GM18508 (cell line): Measurements from ENCODE around the gene NMD3.

Experiments
- ATAC-seq: cut with Tn5 transposase; IDR thresholded peaks from one replicate; pipeline ENCODE4 v1.9.1; 2021; ENCODE audit warnings: moderate number of reproducible peaks; ENCODE audit not compliant: insufficient read depth, unreplicated experiment

NMD3 gene

DNA sequence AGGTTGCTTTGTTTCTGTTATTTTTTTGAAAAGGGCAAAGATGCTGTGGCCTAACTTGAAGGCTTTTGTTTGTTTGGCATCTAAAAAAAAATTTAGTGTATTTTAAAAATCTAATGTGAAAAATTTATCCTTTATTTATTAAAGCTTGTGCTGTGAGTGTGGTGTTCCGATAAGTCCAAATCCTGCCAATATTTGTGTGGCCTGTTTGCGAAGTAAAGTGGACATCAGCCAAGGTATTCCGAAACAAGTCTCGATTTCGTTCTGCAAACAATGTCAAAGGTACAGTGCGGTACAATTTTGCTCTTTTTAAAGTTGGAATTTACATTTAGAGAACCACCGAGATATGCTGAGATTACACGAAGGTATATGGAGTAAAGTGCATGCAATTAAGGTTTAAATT, 3.7 kb downstream of the NMD3 start:
- ATAC-seq = no peak

DNA sequence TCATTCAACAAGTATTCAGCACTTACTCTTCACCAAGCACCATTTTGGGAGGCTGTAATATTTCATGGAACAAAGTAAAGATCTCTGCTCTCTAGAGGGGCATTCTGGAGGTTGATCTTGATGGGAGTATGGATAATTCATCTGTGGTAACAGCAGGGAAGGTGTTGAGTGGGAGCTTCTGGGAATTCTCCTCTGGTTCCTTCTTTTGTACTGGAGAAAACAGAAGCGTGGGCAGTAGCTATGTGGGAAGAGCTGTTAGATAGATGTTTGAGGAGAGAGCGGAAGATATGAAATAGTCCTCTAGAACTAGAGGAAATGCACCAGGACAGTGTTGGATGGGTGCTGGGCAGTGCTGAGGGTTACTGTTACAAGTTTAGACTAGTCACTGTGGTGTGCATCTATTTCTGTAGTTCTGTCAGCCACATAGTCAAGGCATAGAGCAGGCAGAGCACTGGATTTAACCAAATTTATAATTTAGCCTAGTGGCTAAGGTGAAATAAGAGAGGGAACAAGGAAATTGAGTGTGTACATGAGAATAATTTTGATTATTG, 9.6 kb downstream of the NMD3 start:
- ATAC-seq = no peak

DNA sequence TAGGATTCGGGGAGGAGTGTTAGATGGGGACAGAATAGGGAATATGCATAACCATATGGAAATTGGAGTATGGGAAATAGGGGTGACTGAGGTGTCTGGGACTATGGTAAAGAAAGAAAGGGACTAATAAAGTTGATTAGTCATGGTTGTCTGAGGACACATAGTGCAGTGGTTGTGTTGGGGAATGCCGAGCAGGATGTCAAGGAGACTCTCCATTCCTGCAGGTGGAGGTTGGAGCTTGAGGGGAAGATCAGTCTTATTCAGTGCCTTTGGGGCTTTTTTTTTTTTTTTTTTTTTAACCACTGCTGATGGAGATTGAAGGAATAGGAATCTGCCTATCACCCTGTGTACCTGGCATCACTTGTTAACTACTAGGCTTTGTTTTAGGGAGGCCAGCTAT, 10.8 kb downstream of the NMD3 start:
- no peak for ATAC-seq

DNA sequence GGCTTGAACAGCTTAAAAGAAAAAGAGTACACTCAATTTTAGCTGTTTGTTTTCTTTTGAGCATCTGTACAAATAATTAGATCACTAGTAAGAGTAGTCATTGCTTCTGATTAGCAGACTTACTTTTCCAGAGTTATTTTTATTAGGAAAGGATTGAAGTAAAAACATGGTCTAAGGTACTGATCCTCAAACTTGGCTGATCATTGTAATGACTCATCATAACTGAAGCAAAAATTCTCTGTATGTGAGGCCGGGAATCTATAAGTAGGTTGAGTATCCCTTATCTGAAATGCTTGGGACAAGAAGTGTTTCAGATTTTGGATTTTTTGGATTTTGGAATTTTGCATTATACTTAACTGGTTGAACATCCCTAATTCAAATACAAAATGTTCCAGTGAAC, 12.4 kb downstream of the NMD3 start:
- no peak for ATAC-seq

DNA sequence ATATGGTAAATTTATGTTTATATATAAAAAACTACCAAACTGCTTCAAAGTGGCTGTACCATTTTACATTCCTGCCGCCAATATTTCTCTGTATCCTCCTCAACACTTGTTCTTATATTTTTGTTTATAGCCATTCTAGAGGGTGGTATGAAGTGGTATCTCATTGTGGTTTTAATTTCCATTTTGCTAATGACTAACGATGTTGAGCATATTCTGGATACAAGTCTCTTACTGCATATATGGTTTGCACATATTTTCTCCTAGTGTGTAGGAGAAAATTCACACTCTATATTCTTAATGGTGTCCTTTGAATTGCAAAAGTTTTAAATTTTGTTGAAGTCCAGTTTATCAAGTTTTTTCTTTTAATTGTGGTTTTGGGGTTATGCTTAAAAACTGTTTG, 15.1 kb downstream of the NMD3 start:
- ATAC-seq = no peak

DNA sequence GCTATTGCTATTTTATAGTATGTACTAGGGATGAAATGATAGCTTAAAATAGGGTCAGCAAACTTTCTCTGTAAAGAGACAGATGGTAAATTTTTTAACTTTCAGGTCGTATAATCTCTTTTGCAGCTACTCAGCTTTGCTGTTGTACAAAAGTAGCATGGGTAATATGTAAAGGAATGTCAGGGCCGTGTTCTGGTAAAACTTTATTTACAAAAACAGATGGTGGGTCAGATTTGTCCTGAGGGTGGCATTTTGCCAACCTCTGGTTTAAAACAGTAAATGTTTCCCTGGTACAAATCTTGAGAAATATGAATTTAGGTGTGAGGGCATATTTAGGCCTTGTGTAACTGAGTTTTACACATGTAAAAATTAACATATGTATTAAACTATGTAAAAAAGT, 18.6 kb downstream of the NMD3 start:
- ATAC-seq = no peak

DNA sequence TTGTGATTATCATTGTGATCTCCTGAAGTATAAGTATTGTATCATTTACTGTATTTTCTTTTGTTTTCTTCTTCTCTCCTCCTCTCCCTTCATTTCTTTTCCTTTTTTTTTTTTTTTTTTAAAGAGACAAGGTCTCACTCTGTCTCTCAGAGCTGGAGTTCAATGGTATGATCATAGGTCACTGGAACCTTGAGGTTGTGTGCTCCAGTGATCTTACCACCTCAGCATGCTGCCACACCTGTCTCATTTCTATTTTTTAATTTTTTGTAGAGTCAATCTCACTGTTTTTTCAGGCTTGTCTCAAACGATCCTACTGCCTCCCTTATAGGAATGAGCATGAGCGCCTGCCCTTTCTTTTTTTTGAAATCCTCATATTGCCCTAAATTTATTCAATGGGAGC, 23.4 kb downstream of the NMD3 start:
- ATAC-seq = no peak

DNA sequence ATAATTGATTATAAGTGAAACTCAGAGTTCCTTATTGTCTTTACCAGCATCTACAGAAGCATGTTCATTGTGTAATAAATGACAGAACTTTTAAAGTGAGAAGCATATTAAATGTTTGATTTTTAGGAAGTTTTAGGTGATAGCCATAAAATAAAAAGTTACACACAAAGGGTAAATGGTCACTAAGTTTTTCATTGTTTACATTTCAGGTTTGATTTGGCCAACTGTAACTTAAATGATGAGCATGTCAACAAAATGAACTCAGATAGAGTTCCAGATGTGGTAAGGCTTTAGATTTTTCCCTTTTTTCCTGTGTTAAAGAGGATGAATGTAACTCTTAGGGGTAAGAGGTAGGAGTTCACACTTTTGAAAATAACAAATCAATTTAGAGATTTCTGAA, 25.9 kb downstream of the NMD3 start:
- no peak for ATAC-seq

DNA sequence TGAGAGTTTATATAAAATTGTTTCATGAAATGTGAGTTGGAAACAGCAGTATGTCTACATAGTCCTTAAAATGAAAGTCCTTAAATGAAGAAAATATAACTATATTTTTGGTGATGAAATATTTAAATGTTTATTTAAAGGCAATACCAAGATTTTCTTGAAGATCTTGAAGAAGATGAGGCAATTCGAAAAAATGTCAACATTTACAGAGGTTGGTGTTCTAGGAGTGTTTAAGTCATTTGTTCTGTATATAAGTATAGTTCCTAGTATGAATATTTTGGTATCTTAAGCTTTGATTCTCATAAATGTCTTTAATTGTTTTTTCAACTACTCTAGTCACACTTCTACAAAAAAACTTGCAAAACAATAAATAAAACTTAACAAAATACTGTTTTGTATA, 29.0 kb downstream of the NMD3 start:
- no peak for ATAC-seq

DNA sequence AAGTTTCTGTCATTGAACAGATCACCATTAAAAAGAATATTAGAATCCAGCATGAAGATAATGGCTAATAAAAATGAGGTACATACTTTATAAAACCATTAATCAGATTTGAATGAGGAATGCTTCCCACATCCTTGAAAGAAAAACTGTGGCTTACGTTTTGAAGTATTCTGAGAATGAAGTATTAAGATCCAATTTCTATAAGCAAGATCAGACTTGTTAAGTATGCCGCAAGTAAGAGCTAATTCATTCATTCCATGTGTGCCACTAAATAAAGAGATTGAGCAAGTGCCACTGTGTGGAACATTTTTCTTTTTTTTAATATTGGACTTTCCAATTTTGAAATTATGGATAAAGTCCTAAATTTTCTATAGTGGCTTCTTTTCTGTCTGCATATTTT, 30.6 kb downstream of the NMD3 start:
- ATAC-seq = no peak

DNA sequence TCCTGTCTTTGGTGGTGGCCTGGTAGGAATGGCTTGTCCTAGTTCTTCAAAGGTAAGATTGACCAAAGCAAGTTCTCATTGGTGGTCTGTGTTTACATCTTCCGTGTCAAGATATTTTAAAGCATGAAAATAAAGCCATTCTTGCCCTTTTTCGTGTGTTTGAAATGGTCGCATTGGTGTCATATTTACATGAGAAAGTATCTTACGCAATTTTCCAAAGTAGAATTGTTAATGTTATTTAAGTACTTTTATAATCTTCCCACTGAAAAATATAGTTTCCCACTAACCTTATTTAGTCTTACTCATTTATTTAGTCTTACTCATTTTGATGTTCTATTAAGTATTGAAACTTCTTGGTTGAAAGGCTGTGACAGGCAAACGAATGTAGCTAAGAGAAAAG, 31.0 kb downstream of the NMD3 start:
- no peak for ATAC-seq

DNA sequence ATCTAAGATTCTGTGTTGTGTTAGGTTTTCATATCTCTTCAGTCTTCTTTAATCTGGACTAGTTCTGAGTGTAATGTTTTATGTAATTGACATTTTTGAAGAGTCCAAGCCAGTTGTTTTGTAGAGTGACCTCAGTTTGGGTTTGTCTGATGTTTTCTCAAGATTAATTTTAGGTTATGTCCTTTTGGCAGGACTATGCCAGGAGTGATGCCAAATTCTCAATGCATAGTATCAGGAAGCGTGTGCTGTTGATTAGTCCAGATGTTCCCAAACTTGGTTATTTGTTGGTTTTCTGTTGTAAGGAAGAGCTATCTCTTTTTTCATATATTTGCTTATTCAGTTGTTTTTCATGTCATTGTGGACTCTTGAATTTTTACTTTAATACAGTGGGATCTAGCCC, 32.6 kb downstream of the NMD3 start:
- ATAC-seq = no peak

DNA sequence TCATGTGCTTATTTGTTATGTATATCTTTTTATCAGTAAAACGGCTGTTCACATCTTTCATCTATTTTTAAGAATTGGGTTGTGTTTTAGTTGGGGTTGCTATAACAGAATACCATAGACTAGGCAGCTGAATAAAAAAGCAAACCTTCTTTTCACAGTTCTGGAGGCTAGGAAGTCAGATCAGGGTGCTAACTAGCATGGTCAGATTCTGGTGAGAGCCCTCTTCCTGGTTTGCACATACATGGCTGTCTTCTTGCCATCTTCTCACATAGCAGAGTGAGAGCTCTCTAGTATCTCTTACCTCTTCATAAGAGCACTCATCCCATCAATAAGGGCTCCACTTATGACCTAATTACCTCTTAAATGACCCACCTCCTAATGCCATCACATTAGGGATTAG, 33.8 kb downstream of the NMD3 start:
- no peak for ATAC-seq

DNA sequence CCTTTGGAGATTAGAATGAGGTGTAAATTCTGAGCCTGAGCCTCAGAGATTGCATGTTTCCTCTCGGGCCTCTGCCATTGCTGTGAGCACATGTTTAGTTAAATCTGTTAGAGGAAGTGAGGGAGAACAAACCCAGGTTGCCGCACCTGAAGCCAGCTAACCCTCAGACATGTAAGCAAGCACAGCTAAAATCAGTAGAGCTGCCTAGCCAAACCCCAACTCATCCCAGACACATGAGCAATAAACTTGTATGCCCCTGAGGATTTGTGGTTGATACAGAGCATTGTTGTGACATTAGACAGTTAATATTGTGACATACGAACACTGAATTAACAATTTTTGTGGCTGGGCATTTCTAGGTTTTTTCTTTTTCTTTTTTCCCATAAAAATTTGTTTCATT, 41.9 kb downstream of the NMD3 start:
- ATAC-seq = no peak

DNA sequence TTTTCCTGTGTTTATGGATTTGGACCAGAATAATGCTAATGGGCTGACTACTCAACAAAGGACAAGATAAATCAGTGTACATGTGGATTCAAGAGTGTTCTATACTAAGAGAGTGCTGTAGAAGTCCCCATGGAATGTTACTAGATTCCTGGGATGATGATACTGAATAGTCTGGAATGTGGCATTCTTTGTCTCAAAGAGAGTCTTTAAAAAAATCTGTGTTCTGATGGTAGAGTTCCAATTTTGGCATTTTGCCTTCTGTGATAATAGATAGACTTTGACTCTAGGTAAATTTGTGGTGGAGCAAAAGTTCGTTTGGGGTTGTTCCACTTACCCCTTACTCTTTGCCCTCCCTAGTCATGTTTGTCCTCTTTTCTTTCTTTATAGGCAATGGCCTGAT, 43.7 kb downstream of the NMD3 start:
- no peak for ATAC-seq

DNA sequence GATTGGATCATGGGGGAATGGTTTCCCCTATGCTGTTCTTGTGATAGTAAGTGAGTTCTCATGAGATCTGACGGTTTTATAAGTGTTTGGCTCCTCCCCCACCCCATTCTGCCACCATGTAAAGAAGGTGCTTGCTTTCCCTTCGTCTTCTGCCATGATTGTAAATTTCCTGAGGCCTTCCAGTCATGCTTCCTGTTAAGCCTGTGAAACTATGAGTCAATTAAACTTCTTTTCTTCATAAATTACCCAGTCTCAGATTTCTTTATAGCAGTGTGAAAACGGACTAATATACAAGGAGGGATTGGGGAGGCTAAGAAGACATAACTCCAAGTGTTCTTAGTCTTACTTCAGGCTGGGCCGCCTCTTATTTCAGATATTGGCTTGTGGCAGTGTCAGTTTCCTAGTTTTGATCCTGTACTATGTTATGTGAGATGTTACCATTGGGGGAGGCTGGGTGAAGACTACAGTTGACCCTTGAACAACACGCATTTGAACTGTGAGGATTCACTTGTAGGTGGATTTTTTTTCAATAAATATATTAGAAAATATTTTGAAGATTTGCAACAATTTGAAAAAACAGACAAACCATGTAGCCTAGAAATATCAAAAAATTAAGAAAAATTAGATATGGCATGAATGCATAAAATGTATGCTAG, 44.9 kb downstream of the NMD3 start:
- no peak for ATAC-seq

DNA sequence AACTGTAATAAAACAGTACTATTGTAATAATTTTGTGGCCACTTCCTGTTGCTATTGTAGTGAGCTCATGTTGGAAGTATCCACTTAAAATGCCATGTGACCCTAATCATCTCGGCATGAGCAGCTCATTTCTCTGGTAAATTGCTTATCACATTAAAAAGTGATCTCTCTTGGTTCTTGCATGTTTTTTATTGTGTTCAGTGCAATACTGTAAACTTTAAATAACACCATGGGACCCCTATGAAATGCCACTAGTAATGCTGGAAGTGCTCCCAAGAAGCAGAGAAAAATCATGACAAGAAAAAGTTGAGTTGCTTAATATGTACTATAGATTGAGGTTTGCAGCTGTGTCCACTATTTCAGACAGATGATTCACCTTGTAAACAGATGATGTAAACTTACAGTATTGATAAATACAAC, 45.6 kb downstream of the NMD3 start:
- no peak for ATAC-seq

DNA sequence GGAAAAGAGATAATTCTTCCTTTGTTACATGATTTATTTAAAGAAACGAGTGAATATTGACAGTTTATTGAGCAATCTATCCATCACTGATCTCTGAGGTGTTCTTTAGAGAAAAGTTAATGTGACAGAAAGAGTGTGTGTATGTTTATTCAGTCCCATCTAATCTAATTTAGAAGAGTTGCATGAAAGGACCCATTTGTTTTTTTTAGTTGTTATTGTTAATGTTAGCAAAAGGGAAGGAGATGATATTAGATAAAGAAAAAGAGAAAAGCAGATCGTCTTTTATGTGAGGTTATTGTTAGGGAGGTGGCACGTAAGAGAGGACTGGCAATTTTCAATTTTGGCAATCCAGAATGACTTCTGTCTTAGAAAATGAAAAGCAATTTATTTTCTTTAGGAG, 46.5 kb downstream of the NMD3 start:
- ATAC-seq = no peak

DNA sequence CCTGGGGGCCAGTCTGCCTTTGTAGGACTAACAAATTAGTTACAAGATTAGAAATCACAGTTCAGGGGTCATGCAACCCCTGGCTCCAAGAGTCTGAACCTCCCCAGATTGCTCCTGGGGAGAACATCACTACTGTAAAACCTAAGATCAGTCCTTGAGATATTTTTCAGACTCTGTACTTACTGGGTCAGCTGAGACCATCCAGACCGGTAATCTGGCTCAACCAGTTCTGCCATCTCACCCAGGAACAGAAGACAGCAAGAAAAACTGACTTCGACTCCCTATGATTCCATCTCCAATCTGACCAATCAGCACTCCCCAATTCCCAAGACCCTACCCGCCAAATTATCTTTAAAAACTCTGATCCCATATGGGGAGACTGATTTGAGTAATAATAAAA, 47.5 kb downstream of the NMD3 start:
- ATAC-seq = no peak

DNA sequence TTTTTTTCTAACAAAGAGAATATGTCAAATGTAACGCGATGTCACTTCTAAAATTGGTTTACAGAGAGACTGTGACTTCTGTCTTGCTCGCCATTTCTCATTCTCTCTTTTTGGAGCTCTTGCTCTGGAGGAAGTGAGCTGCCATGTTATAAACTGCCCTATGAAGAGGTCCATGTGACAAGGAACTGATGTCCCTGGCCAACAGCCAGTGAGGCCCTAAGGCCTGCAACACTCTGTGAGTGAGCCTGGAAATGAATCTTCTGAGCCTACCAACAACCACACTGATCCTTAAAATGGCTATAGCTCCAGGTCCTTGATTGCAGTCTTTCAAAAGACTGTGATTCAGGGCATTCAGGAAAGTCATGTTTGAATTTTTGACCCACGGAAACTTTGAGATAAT, 49.9 kb downstream of the NMD3 start:
- no peak for ATAC-seq

DNA sequence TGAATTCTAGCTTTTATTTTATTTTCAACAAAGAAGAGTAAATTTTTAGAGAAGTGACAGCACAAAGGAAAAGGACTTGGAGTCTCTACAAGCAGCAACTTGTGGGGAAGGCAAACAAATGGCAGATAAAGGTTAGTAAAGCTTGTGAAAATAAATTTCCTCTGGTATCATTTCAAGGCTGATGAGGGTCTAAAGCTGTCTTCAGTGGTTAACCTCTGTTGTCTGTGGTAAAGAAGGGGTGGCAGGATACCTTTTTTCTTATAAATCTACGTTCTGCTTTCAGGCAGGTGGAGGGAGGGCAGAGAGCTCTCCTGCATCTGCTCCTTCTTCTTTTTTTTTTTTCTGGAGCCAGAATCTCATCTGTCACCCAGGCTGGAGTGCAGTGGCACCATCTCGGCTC, 50.5 kb downstream of the NMD3 start:
- ATAC-seq = no peak

DNA sequence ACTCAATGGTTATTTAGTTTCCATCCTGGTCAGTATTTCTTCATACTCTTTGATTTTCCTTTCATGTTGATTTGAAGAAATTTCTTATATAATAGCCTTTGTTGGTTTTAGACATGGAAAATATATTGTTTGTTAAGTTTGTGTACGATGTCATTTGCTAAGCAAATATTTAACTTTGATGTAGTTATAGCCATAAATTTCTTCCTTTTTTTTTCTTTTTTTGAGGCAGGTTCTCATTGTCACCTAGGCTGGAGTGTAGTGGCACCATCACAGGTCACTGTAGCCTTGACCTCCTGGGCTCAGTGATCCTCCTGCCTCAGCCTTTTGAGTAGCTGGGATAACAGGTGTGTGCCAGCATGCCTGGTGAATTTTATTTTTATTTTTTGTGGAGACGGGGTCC, 51.4 kb downstream of the NMD3 start:
- no peak for ATAC-seq
